ENCODE results near the gene DBN1. TPM values are rescaled to one million over a fixed set of nuclear protein-coding genes. Genes with fewer than 3 reads are reported as not detected.
A peak's percentile ranks its signal among the peaks of the same experiment; 100 is the strongest.

DBN1 gene
- total RNA-seq, 2 donors from 2014 or later: 9.3 to 18.8 TPM

DNA sequence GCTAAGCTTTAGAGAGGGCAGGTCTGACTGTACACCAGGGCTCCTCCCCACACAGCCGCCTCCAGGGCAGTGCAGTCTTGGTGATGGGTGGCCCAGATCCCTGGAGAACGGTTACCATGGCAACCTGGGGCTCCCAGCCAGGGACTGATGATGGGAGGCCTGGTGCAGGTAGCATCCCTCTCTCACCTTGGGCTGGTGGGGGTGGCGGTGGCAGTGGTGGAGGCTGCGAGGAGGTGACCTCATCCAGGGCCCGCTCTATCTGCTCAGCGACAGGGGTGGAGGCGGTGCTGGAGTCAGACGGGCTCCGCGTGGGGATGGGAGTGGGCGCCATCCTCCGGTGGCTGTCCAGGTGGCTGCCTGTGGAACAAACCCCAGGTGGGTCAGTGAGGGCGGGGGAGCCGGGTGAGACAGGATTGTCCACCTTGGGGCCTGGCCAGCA, 14.5 kb downstream of the DBN1 start:
- Histone ChIP-seq H3K4me1 (peaks cover 3% of the 10 kb centered on the region), H3K36me3 (no peaks in the 10 kb centered on the region), H3K9me3 (no peaks in the 10 kb centered on the region), H3K9ac (ENCODE audit: low read depth in 2 of 2, low read length in 2 of 2) (no peak overlapping the region), H3K27ac (no peak overlapping the region), H3K27me3 (no peaks in the 10 kb centered on the region), H3K4me3 (no peak overlapping the region)
- intact Hi-C loops (cut with DNase I): loop anchor here (5.0 kb wide), 1 partner anchor 43 kb away; no protein-coding TSS in a partner anchor
- DNase-seq: no peak
- no peak for TF ChIP-seq CTCF (IDR thresholded peaks at IDR 0.05)

DNA sequence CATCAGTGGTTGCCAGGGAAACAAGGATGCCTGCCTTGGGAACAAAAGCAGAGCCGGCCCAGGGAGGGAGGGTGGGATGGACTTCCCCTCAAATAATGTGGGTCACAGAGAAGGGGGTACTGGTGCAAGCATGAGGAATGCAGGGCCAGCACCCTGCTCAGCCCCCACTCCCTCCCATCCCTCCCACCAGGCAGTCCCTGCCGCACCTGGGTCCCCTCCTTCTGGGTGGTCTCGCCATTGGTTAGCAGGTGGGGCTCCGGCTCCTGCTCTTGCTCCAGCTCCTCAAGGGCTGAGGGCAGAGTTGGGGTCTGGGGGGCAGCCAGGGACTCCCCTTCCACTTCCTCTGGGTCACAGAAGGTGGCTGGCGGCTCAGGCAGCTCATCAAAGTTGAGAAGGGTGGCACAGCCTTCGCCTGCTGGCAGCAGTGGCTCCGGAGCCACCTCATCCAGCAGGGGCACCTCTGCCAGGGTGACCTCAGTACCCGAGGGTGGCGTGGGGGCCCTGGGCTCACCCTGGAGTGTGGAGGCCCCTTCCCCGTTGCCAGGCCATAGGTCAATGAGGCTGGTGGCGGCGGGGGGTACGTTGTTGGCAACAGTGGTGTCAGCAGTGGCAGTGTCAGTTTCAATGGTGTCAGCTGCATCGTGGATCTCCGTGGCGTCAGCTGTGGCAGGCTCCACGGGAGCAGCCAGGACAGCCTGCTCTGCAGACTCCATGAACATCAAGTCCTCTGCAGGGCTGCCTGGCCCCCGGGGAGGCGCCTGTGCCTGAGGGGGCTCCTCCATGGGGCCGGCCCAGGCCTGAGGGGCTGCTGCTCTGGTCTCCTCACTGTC, 15.4 kb downstream of the DBN1 start:
- no peaks in the 10 kb centered on the region for H3K36me3 ChIP-seq
- H3K9ac ChIP-seq (ENCODE audit: low read depth in 2 of 2, low read length in 2 of 2): peak overlapping the region in 1 of 2 donors; percentile 35
- H3K4me1 ChIP-seq: peaks cover 7% of the 10 kb centered on the region
- TF ChIP-seq CTCF (IDR thresholded peaks at IDR 0.05): no peak
- no peak overlapping the region for H3K4me3 ChIP-seq
- intact Hi-C loops (cut with DNase I): loop anchor here (5.0 kb wide), 1 partner anchor 44 kb away; no protein-coding TSS in a partner anchor
- DNase-seq: no peak
- no peaks in the 10 kb centered on the region for H3K9me3 ChIP-seq
- no peaks in the 10 kb centered on the region for H3K27me3 ChIP-seq
- no peak overlapping the region for H3K27ac ChIP-seq

GRCh38 chr5:177456976-177457851, 16.2 kb downstream of the DBN1 start:
- Histone ChIP-seq H3K27me3 (no peaks in the 10 kb centered on the region), H3K4me1 (peaks cover 7% of the 10 kb centered on the region), H3K9me3 (no peaks in the 10 kb centered on the region), H3K9ac (ENCODE audit: low read depth in 2 of 2, low read length in 2 of 2) (no peak overlapping the region), H3K4me3 (no peak overlapping the region), H3K27ac (no peak overlapping the region), H3K36me3 (no peaks in the 10 kb centered on the region)
- TF ChIP-seq CTCF (IDR thresholded peaks at IDR 0.05): peak; percentile 45
- intact Hi-C loops (cut with DNase I): loop anchor here (5.0 kb wide), 1 partner anchor 45 kb away; no protein-coding TSS in a partner anchor
- peak; percentile 76 for DNase-seq

DNA sequence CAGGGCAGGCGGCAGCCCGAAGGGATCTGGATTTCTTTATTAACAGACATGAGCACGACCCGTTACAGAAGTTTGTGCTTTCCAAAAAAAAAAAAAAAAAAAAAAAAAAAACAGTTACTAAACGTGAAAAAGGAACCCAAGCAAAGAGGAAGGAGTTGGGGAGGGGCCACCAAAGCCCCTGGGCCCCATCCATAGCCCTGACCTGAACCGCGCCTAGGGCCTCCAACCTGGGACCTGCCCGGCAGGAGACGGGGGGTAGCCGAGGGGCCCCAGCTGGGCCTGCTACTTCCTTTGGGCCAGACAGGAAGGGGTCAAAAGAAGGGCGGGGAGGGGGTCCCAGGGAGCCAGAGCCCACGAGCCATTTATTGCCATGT, 16.9 kb downstream of the DBN1 start:
- Histone ChIP-seq H3K27ac (no peak overlapping the region), H3K36me3 (no peaks in the 10 kb centered on the region), H3K4me3 (no peak overlapping the region), H3K9me3 (no peaks in the 10 kb centered on the region), H3K9ac (ENCODE audit: low read depth in 2 of 2, low read length in 2 of 2) (peak overlapping the region in 1 of 2 donors; percentile 8), H3K4me1 (peaks cover 7% of the 10 kb centered on the region), H3K27me3 (no peaks in the 10 kb centered on the region)
- intact Hi-C loops (cut with DNase I): loop anchor here (5.0 kb wide), 1 partner anchor 46 kb away; no protein-coding TSS in a partner anchor
- no peak for TF ChIP-seq CTCF (IDR thresholded peaks at IDR 0.05)
- DNase-seq: no peak
